Activated naive CD8-positive, alpha-beta T cell treated with anti-CD3 and anti-CD28 coated beads for 36 hours (primary cell): ENCODE measurements around the gene ATP5F1B. TPM values are rescaled to one million over a fixed set of nuclear protein-coding genes. Genes with fewer than 3 reads are reported as not detected.

Experiments
- DNase-seq: peaks from one replicate; pipeline ENCODE4 v3.0.0; 2021
- H3K27ac Mint-ChIP-seq: one replicate; pipeline ENCODE4 v1.8.0; 2022; ENCODE audit warnings: mild to moderate bottlenecking, moderate library complexity, mixed read lengths
- H3K27me3 Mint-ChIP-seq: one replicate; pipeline ENCODE4 v1.8.0; 2022; ENCODE audit warnings: mild to moderate bottlenecking, mixed read lengths
- H3K36me3 Mint-ChIP-seq: one replicate; pipeline ENCODE4 v1.8.0; 2021; ENCODE audit warnings: mild to moderate bottlenecking, mixed read lengths
- H3K4me1 Mint-ChIP-seq: one replicate; pipeline ENCODE4 v1.8.0; 2021; ENCODE audit warnings: mixed read lengths
- H3K4me3 Mint-ChIP-seq: one replicate; pipeline ENCODE4 v1.8.0; 2022; ENCODE audit warnings: mild to moderate bottlenecking, moderate library complexity, mixed read lengths
- H3K9me3 Mint-ChIP-seq: one replicate; pipeline ENCODE4 v1.8.0; 2022; ENCODE audit warnings: mixed read lengths
- total RNA-seq, 2 experiments: library from RNA; stranded (reverse); gene quantifications; one replicate each; pipeline ENCODE4 v1.2.3, GENCODE V29; 2021

ATP5F1B gene
- 1,000 to 10,000 TPM in 1 of 2 experiments, 100 to 1,000 TPM in 1; 996 to 1,010 TPM for total RNA-seq

DNA sequence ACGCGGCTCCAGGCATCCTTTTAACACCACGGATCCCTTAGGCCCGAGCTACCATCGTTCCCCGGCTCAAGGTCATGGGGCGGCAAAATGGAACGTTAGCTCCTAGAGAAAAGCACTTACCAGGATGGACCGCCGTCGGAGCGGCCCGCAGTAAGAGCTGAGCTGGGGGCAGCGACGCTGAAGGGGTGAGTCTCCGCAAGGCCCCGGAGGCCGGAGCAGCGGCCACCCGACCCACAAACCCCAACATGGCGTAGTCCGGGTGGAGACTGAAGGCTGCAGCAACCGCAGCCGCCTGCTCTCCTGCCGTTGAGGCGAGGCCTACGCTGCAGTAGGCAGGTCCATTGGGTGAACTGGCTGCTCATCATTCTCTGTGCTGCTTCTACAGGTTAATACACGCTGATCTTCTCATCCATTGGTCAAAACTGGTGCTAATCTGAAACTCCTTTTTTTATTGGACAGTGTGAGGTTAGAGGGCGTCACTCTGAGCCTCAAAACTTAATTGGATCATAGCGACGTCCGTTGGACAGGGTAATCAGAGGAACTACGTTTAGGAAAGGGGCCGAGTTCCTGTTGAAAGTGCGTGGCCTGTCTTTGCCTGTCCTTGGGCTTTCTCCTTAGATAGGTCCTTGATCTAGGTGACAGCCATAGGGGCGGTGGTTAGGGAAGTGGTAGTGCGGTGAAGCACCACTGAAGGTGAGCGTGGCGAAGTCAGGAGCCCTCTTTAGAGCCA lies at the start of gene ATP5F1B:
Gene ATP5F1B (minus strand): TSS at position 268 of the 730 bp plus-strand sequence. CDS start 21 bp downstream, at position 247.
- H3K9me3 Mint-ChIP-seq, result no peaks in the 10 kb centered on the region

GRCh38 chr12:56694161-56694560 lies 48.4 kb upstream of the ATP5F1B start:
- no peak overlapping the region for H3K4me3 Mint-ChIP-seq
- no peaks in the 10 kb centered on the region for H3K36me3 Mint-ChIP-seq
- H3K27ac Mint-ChIP-seq, result no peak overlapping the region
- H3K4me1 Mint-ChIP-seq, result peaks cover 3% of the 10 kb centered on the region
- DNase-seq, result no peak
- H3K9me3 Mint-ChIP-seq, result no peaks in the 10 kb centered on the region
- no peaks in the 10 kb centered on the region for H3K27me3 Mint-ChIP-seq

More for the DNA sequence above, at the start of gene ATP5F1B:
- DNase-seq, result peak; percentile 91
- Mint-ChIP-seq H3K27me3 (no peaks in the 10 kb centered on the region), H3K27ac (peak within 1 kb of the TSS; percentile 99), H3K4me1 (peaks cover 28% of the 10 kb centered on the region), H3K36me3 (peaks cover 39% of the 10 kb centered on the region), H3K4me3 (peak within 1 kb of the TSS; percentile 97)

DNA sequence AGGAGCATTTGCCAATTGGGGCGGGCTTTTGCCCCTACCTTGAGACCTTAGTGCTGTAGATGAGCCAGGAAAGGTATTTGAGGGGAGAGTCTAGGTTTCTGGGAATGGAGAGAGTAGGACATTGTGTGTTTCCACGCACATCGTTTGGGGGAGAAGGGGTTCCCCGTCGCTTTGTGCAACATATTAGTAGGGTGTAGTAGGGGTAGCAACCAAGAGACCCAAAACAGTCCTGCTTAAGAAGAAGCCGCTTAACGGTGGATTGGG lies 43.0 kb upstream of the ATP5F1B start:
- H3K27me3 Mint-ChIP-seq, result no peaks in the 10 kb centered on the region
- peaks cover 40% of the 10 kb centered on the region for H3K36me3 Mint-ChIP-seq
- peak overlapping the region; percentile 100 for H3K27ac Mint-ChIP-seq
- no peak for DNase-seq
- peaks cover 2% of the 10 kb centered on the region for H3K9me3 Mint-ChIP-seq
- peak overlapping the region; percentile 100 for H3K4me3 Mint-ChIP-seq
- peaks cover 16% of the 10 kb centered on the region for H3K4me1 Mint-ChIP-seq

- peaks cover 2% of the 10 kb centered on the region for H3K9me3 Mint-ChIP-seq
- H3K4me3 Mint-ChIP-seq, result peak within 1 kb of the TSS; percentile 100
- peak within 1 kb of the TSS; percentile 100 for H3K27ac Mint-ChIP-seq
- H3K4me1 Mint-ChIP-seq, result peaks cover 16% of the 10 kb centered on the region
- H3K36me3 Mint-ChIP-seq, result peaks cover 41% of the 10 kb centered on the region
- no peaks in the 10 kb centered on the region for H3K27me3 Mint-ChIP-seq
- peak; percentile 99 for DNase-seq
Measured at GRCh38 chr12:56688129-56688845, 42.5 kb upstream of the ATP5F1B start, which contains the start of gene PTGES3. Gene PTGES3 (minus strand): TSS chr12:56688284. CDS start chr12:56687999, 285 bp downstream.

- peaks cover 2% of the 10 kb centered on the region for H3K9me3 Mint-ChIP-seq
- peaks cover 20% of the 10 kb centered on the region for H3K4me1 Mint-ChIP-seq
- H3K4me3 Mint-ChIP-seq, result peak overlapping the region; percentile 100
Measured at GRCh38 chr12:56687223-56688128, 41.7 kb upstream of the ATP5F1B start.

DNA sequence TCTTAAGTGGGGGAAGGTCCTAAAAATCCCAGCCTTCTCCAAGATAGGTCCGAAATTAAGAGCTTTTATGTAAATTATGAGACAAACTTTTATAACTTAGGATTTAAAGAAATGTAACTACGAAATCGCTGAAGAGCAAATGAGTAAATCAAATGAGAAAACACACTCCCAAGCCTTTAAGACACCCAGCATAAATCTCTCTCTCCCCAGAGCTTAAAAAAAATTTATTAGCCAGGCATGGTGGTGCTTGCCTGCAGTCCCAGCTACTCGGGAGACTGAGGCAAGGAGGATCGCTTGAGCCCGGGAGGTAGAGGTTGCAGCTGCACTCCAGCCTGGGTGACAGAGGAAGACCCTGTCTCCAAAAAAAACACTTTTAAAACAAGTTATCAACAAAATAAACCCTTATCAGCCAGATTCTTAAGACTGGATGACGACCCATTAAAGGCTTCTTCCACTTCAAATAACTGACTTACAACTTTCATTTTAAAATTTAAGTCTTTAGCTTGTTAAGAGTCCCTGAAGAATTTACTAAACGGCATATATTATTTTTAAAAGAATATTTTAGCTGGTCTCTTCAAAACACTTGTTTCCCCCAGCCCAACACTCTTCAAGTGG lies 39.1 kb upstream of the ATP5F1B start:
- Mint-ChIP-seq H3K27ac (peak overlapping the region; percentile 96), H3K4me1 (peaks cover 33% of the 10 kb centered on the region), H3K27me3 (no peaks in the 10 kb centered on the region), H3K4me3 (peak overlapping the region; percentile 100), H3K9me3 (peaks cover 2% of the 10 kb centered on the region), H3K36me3 (peaks cover 66% of the 10 kb centered on the region)
- no peak for DNase-seq

More at GRCh38 chr12:56687223-56688128, 41.7 kb upstream of the ATP5F1B start:
- peak; percentile 57 for DNase-seq
- no peaks in the 10 kb centered on the region for H3K27me3 Mint-ChIP-seq
- H3K36me3 Mint-ChIP-seq, result peaks cover 45% of the 10 kb centered on the region
- H3K27ac Mint-ChIP-seq, result peak overlapping the region; percentile 100

- Mint-ChIP-seq H3K4me1 (peaks cover 53% of the 10 kb centered on the region), H3K9me3 (peaks cover 2% of the 10 kb centered on the region), H3K36me3 (peaks cover 76% of the 10 kb centered on the region), H3K27me3 (no peaks in the 10 kb centered on the region), H3K4me3 (peak overlapping the region; percentile 71), H3K27ac (peak overlapping the region; percentile 83)
- no peak for DNase-seq
Measured at GRCh38 chr12:56682323-56682722, 36.5 kb upstream of the ATP5F1B start.

- Mint-ChIP-seq H3K4me3 (peak overlapping the region; percentile 4), H3K4me1 (peaks cover 67% of the 10 kb centered on the region), H3K27ac (peak overlapping the region; percentile 71), H3K9me3 (peaks cover 2% of the 10 kb centered on the region), H3K36me3 (peaks cover 62% of the 10 kb centered on the region), H3K27me3 (no peaks in the 10 kb centered on the region)
- DNase-seq, result no peak
Measured at GRCh38 chr12:56679883-56680575, 34.2 kb upstream of the ATP5F1B start.

GRCh38 chr12:56678852-56679251 lies 33.1 kb upstream of the ATP5F1B start:
- no peak for DNase-seq
- no peaks in the 10 kb centered on the region for H3K27me3 Mint-ChIP-seq
- peak overlapping the region; percentile 14 for H3K4me3 Mint-ChIP-seq
- H3K9me3 Mint-ChIP-seq, result peaks cover under 1% of the 10 kb centered on the region
- peak overlapping the region; percentile 82 for H3K27ac Mint-ChIP-seq
- peaks cover 55% of the 10 kb centered on the region for H3K36me3 Mint-ChIP-seq
- H3K4me1 Mint-ChIP-seq, result peaks cover 62% of the 10 kb centered on the region

GRCh38 chr12:56677680-56678079 lies 31.9 kb upstream of the ATP5F1B start:
- Mint-ChIP-seq H3K4me3 (peak overlapping the region; percentile 14), H3K27me3 (no peaks in the 10 kb centered on the region), H3K27ac (peak overlapping the region; percentile 85), H3K36me3 (peaks cover 52% of the 10 kb centered on the region), H3K9me3 (no peaks in the 10 kb centered on the region), H3K4me1 (peaks cover 67% of the 10 kb centered on the region)
- peak; percentile 36 for DNase-seq

DNA sequence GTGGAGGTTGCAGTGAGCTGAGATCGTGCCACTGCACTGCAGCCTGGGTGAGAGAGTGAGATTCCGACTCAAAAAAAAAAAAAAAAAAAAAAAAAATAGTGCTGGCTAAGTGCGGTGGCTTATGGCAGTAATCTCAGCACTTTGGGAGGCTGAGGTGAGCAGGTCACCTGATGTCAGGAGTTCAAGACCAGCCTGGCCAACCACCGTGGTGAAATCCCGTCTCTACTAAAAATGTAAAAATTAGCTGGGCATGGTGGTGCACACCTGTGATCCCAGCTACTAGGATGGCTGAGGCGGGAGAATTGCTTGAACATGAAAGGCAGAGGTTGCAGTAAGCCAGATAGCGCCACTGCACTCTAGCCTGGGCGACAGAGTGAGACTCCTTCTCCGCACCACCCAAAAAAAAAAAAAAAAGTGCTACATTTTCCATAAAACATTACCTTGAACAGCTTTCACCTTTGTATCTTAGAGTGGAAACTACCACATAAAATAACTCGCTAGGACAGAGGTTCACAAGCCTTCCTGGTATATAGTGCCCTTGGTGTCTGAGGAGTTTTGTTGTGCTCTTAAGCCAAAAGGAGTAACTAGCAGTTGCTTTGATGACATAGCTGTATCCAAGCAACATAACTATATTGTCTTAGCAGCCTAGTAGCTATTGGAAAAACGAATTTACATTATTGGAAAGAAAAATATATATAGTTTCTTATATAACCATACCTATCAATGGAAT lies 31.2 kb upstream of the ATP5F1B start:
- peak overlapping the region; percentile 69 for H3K27ac Mint-ChIP-seq
- no peaks in the 10 kb centered on the region for H3K27me3 Mint-ChIP-seq
- H3K4me3 Mint-ChIP-seq, result no peak overlapping the region
- no peaks in the 10 kb centered on the region for H3K9me3 Mint-ChIP-seq
- peaks cover 66% of the 10 kb centered on the region for H3K4me1 Mint-ChIP-seq
- peaks cover 52% of the 10 kb centered on the region for H3K36me3 Mint-ChIP-seq
- no peak for DNase-seq

DNA sequence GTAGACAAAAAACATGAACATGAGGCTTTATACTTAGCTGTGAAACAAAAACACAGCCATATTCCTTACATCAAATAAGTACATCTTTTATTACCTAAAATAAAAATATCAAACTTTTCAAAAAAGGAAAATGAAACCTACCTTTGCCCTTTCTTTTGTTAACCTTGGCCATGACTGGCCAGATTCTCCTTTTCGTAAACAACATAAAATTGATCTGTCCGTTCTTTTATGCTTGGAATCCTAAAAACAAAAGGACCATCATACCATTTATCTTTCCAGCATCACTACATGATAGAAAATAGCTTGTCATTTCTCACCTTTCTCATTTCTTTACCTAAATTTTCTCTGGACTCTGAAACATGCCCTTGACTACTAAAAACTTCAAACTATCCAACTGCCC lies 25.8 kb upstream of the ATP5F1B start:
- H3K4me1 Mint-ChIP-seq, result peaks cover 51% of the 10 kb centered on the region
- DNase-seq, result no peak
- no peaks in the 10 kb centered on the region for H3K9me3 Mint-ChIP-seq
- no peaks in the 10 kb centered on the region for H3K27me3 Mint-ChIP-seq
- no peak overlapping the region for H3K4me3 Mint-ChIP-seq
- no peak overlapping the region for H3K27ac Mint-ChIP-seq
- H3K36me3 Mint-ChIP-seq, result peaks cover 40% of the 10 kb centered on the region

DNA sequence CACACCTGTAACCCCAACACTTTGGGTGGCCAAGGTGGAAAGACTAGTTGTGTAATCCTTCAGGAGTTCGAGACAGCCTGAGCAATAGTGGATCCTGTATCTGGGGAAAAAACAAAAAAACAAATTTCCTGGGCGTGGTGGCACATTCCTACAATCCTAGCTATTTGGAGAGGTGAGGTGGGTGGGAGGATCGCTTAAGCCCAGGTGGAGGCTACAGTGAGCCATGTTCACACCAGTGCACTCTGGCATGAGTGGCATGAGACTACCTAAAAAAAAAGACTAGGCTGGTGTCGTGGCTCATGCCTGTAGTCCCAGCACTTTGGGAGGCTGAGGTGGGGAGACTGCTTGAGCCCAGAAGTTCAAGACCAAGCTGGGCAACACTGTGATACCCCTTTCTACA lies 25.1 kb upstream of the ATP5F1B start:
- Mint-ChIP-seq H3K9me3 (no peaks in the 10 kb centered on the region), H3K4me1 (peaks cover 47% of the 10 kb centered on the region), H3K27me3 (no peaks in the 10 kb centered on the region), H3K27ac (no peak overlapping the region), H3K36me3 (peaks cover 38% of the 10 kb centered on the region), H3K4me3 (no peak overlapping the region)
- no peak for DNase-seq

DNA sequence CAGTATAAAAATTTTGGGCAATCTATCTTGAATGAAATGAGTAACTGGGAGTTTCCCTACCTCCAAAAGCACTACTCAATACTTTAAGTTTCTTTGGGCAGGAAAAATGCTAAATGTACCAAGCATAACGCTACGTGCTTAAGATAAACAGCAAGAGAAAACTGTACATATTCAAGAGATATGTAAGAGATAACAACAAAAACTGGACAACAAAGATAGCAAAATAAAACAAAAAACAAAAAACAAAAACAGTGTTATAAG lies 22.3 kb upstream of the ATP5F1B start:
- no peak for DNase-seq
- peaks cover 48% of the 10 kb centered on the region for H3K36me3 Mint-ChIP-seq
- peak overlapping the region; percentile 71 for H3K27ac Mint-ChIP-seq
- no peak overlapping the region for H3K4me3 Mint-ChIP-seq
- no peaks in the 10 kb centered on the region for H3K27me3 Mint-ChIP-seq
- H3K9me3 Mint-ChIP-seq, result no peaks in the 10 kb centered on the region
- peaks cover 35% of the 10 kb centered on the region for H3K4me1 Mint-ChIP-seq
